ENCODE measurements around the gene NIBAN1. TPM values are rescaled to one million over a fixed set of nuclear protein-coding genes. Genes with fewer than 3 reads are reported as not detected.

The NIBAN1 gene
- 0.68 to 1.6 TPM (median 1.0 TPM) in 5 replicates for total RNA-seq (2022; extraction: Qiagen RNA extraction; ENCODE audit: low read depth)

GRCh38 chr1:184974056-184974836, at the start of gene NIBAN1:
Gene NIBAN1 (minus strand): TSS chr1:184974508. CDS start chr1:184974356, 152 bp downstream.

Other genes starting within 250 kb of the NIBAN1 start
- gene EDEM3, start 219.7 kb downstream of the NIBAN1 start, total RNA-seq (2022; extraction: Qiagen RNA extraction; ENCODE audit: low read depth), result 4.7 to 12.0 TPM (median 8.4 TPM) in 5 replicates
- 17.7 to 23.1 TPM (median 19.6 TPM) in 5 replicates for gene RNF2, start 71.0 kb upstream of the NIBAN1 start, total RNA-seq (2022; extraction: Qiagen RNA extraction; ENCODE audit: low read depth)
- gene TRMT1L, start 182.4 kb upstream of the NIBAN1 start, total RNA-seq (2022; extraction: Qiagen RNA extraction; ENCODE audit: low read depth), result 9.1 to 16.3 TPM (median 13.8 TPM) in 5 replicates
- gene SWT1, start 182.7 kb upstream of the NIBAN1 start, total RNA-seq (2022; extraction: Qiagen RNA extraction; ENCODE audit: low read depth), result 0.66 to 1.3 TPM (median 1.2 TPM) in 5 replicates